ENCODE results near the gene TADA1. TPM values are rescaled to one million over a fixed set of nuclear protein-coding genes. Genes with fewer than 3 reads are reported as not detected.
A peak's percentile ranks its signal among the peaks of the same experiment; 100 is the strongest.

Gene TADA1
- total RNA-seq, 1 experiment from 2014 or later = 13.1 TPM

- Mint-ChIP-seq H3K9me3 (ENCODE audit: low read depth, unreplicated experiment) (no peaks in the 10 kb centered on the region), H3K27ac (ENCODE audit: unreplicated experiment) (no peak overlapping the region), H3K4me1 (ENCODE audit: low read depth, unreplicated experiment) (peaks cover 10% of the 10 kb centered on the region), H3K27me3 (ENCODE audit: unreplicated experiment) (no peaks in the 10 kb centered on the region), H3K4me3 (ENCODE audit: low read depth, unreplicated experiment) (no peak overlapping the region), H3K36me3 (ENCODE audit: insufficient read depth, unreplicated experiment) (no peaks in the 10 kb centered on the region)
- DNase-seq = no peak
- CTCF ChIA-PET = interaction anchor here (1.2 to 7.5 kb wide), 2 partner anchors 22 to 155 kb away, joined by 4 to 221 read pairs; no protein-coding TSS in a partner anchor
- no TSS peak for BruUV-seq (replicated peaks)
- intact Hi-C loops (cut with micrococcal nuclease; ENCODE audit: unreplicated experiment) = no loop called here
- TF ChIP-seq CTCF (IDR thresholded peaks at IDR 0.05; ENCODE audit: unreplicated experiment) = no peak
Measured at GRCh38 chr1:166905136-166905535, 29.1 kb upstream of the TADA1 start.

- H3K4me1 Mint-ChIP-seq (ENCODE audit: low read depth, unreplicated experiment) = peaks cover 10% of the 10 kb centered on the region
- H3K27me3 Mint-ChIP-seq (ENCODE audit: unreplicated experiment) = no peaks in the 10 kb centered on the region
- no peak for TF ChIP-seq CTCF (IDR thresholded peaks at IDR 0.05; ENCODE audit: unreplicated experiment)
- H3K27ac Mint-ChIP-seq (ENCODE audit: unreplicated experiment) = no peak overlapping the region
- no peaks in the 10 kb centered on the region for H3K9me3 Mint-ChIP-seq (ENCODE audit: low read depth, unreplicated experiment)
- no TSS peak for BruUV-seq (replicated peaks)
- intact Hi-C loops (cut with micrococcal nuclease; ENCODE audit: unreplicated experiment) = no loop called here
- CTCF ChIA-PET = no interaction called here
- no peaks in the 10 kb centered on the region for H3K36me3 Mint-ChIP-seq (ENCODE audit: insufficient read depth, unreplicated experiment)
- H3K4me3 Mint-ChIP-seq (ENCODE audit: low read depth, unreplicated experiment) = no peak overlapping the region
- no peak for DNase-seq
Measured at GRCh38 chr1:166903232-166903631, 27.2 kb upstream of the TADA1 start.

- Mint-ChIP-seq H3K4me1 (ENCODE audit: low read depth, unreplicated experiment) (peaks cover 10% of the 10 kb centered on the region), H3K9me3 (ENCODE audit: low read depth, unreplicated experiment) (no peaks in the 10 kb centered on the region), H3K36me3 (ENCODE audit: insufficient read depth, unreplicated experiment) (no peaks in the 10 kb centered on the region), H3K27me3 (ENCODE audit: unreplicated experiment) (no peaks in the 10 kb centered on the region), H3K4me3 (ENCODE audit: low read depth, unreplicated experiment) (no peak overlapping the region), H3K27ac (ENCODE audit: unreplicated experiment) (no peak overlapping the region)
- CTCF ChIA-PET = interaction anchor here (0.8 to 1.2 kb wide), 5 partner anchors 8 to 157 kb away, joined by 3 to 8 read pairs (median 5); partner anchors contain the start of gene TADA1
- intact Hi-C loops (cut with micrococcal nuclease; ENCODE audit: unreplicated experiment) = no loop called here
- DNase-seq = peak; percentile 22
- no TSS peak for BruUV-seq (replicated peaks)
- TF ChIP-seq CTCF (IDR thresholded peaks at IDR 0.05; ENCODE audit: unreplicated experiment) = no peak
Measured at GRCh38 chr1:166902279-166902678, 26.2 kb upstream of the TADA1 start.

GRCh38 chr1:166900987-166901386, 24.9 kb upstream of the TADA1 start:
- intact Hi-C loops (cut with micrococcal nuclease; ENCODE audit: unreplicated experiment) = no loop called here
- Mint-ChIP-seq H3K36me3 (ENCODE audit: insufficient read depth, unreplicated experiment) (no peaks in the 10 kb centered on the region), H3K27me3 (ENCODE audit: unreplicated experiment) (peaks cover 8% of the 10 kb centered on the region), H3K4me3 (ENCODE audit: low read depth, unreplicated experiment) (no peak overlapping the region), H3K9me3 (ENCODE audit: low read depth, unreplicated experiment) (peaks cover 5% of the 10 kb centered on the region), H3K27ac (ENCODE audit: unreplicated experiment) (no peak overlapping the region), H3K4me1 (ENCODE audit: low read depth, unreplicated experiment) (peaks cover 3% of the 10 kb centered on the region)
- CTCF ChIA-PET = interaction anchor here (0.6 kb wide), 1 partner anchor 83 kb away, joined by 3 read pairs; no protein-coding TSS in a partner anchor
- BruUV-seq (replicated peaks) = no TSS peak
- DNase-seq = no peak
- no peak for TF ChIP-seq CTCF (IDR thresholded peaks at IDR 0.05; ENCODE audit: unreplicated experiment)

Data from Calu3 (cell line).